K562 (cell line): ENCODE data around the gene GRM5. TPM values are rescaled to one million over a fixed set of nuclear protein-coding genes. Genes with fewer than 3 reads are reported as not detected.
"Not testable (repeated sequence)": the region's sequence is repeated elsewhere in the genome, so short reads cannot be mapped to it uniquely, and the experiment has no call there.

ENCODE experiments used
- ATAC-seq: fragments of 200-7000 bp; cut with Tn5 transposase; 3 replicates; pipeline ENCODE4 v1.9.1; 2020; ENCODE audit warnings: moderate library complexity
- BruUV-seq: library from RNA; stranded (reverse); fragments of 400-500 nt; replicated peaks from 2 replicates; lab custom pipeline; 2021; lab: Mats Ljungman, UMichigan
- CTCF ChIA-PET: fragments of 300-600 bp; formaldehyde crosslinking; extraction: SDS; loops from one replicate; lab custom pipeline; 2021; ENCODE audit warnings: low intra/inter-chr PET ratio; lab: Yijun Ruan, JAX
- POLR2A ChIA-PET: fragments of 300-600, 350-650 bp; sonication (Branson Sonifier 250); formaldehyde crosslinking; extraction: SDS; loops from one replicate; lab custom pipeline; 2021; ENCODE audit warnings: antibody characterized with exemption, inconsistent platforms; lab: Yijun Ruan, JAX
- DNase-seq, 4 experiments: peaks; one replicate each; pipeline versions ENCODE4 v3.0.0 to v3.0.0-alpha.2; 2011 to 2018; ENCODE audit warnings: low spot score in 3 of 4, mixed read lengths in 3 of 4; ENCODE audit errors: extremely low read depth in 1 of 4
- FAIRE-seq: peaks from 2 replicates; lab custom pipeline; 2011; peaks lifted over from hg19 to GRCh38; lab: Jason Lieb, UNC
- H2AFZ ChIP-seq: 2 replicates; pipeline ENCODE4 v1.6.0; 2011; ENCODE audit warnings: low read depth, low read length, control low read depth, inconsistent platforms
- H3K27ac ChIP-seq: fragments of 200-600 bp; 3 replicates; pipeline ENCODE4 v1.8.0; 2011; ENCODE audit warnings: low read depth, mild to moderate bottlenecking, control low read depth, inconsistent platforms, low read length, moderate library complexity, mixed read lengths; ENCODE audit errors: extremely low read depth
- H3K27me3 ChIP-seq, 2 experiments: fragments of 300-600 bp in 1 of 2; 2 replicates in 1 of 2; 3 replicates in 1 of 2; pipeline versions ENCODE4 v1.6.0 to v1.8.0; 2011; ENCODE audit warnings: inconsistent platforms in 2 of 2, low read length in 2 of 2, mild to moderate bottlenecking in 1 of 2, mixed read lengths in 1 of 2, moderate library complexity in 1 of 2; ENCODE audit not compliant: control insufficient read depth in 2 of 2, insufficient read depth in 2 of 2
- H3K36me3 ChIP-seq: fragments of 300-600 bp; 3 replicates; pipeline ENCODE4 v1.8.0; 2011; ENCODE audit warnings: mild to moderate bottlenecking, low read length, inconsistent platforms; ENCODE audit not compliant: control insufficient read depth, insufficient read depth
- H3K4me1 ChIP-seq, 2 experiments: fragments of 200-600 bp in 1 of 2; replicated peaks in 1 of 2; 2 replicates in 1 of 2; 3 replicates in 1 of 2; pipeline versions ENCODE4 v1.5.1 to v1.8.0; 2011; ENCODE audit warnings: inconsistent platforms in 2 of 2, low read length in 2 of 2, mild to moderate bottlenecking in 1 of 2, mixed read lengths in 1 of 2, moderate library complexity in 1 of 2; ENCODE audit not compliant: control insufficient read depth in 2 of 2, insufficient read depth in 2 of 2
- H3K4me2 ChIP-seq: 2 replicates; pipeline ENCODE4 v1.6.1; 2011; ENCODE audit warnings: low read length, control low read depth, inconsistent platforms, mixed read lengths; ENCODE audit not compliant: insufficient read depth
- H3K4me3 ChIP-seq: fragments of 200-600 bp; sonication (generic), shearing (Covaris generic); 2 replicates; pipeline ENCODE4 v1.5.1; 2016; ENCODE audit warnings: control low read depth, inconsistent platforms
- H3K79me2 ChIP-seq: fragments of 200-600 bp; 3 replicates; pipeline ENCODE4 v1.8.0; 2011; ENCODE audit warnings: low read length, inconsistent platforms; ENCODE audit not compliant: control insufficient read depth, insufficient read depth
- H3K9ac ChIP-seq, 2 experiments: 2 replicates each; pipeline versions ENCODE4 v1.6.0 to v1.6.1; 2011; ENCODE audit warnings: low read depth in 2 of 2, low read length in 2 of 2, control low read depth in 1 of 2, inconsistent platforms in 1 of 2, mild to moderate bottlenecking in 1 of 2, mixed read lengths in 1 of 2; ENCODE audit not compliant: insufficient read depth in 1 of 2
- H3K9me1 ChIP-seq: one replicate; pipeline ENCODE4 v1.6.0; 2011; ENCODE audit warnings: inconsistent platforms, mild to moderate bottlenecking, low read length, moderate library complexity; ENCODE audit not compliant: control insufficient read depth, insufficient read depth
- H3K9me3 ChIP-seq: replicated peaks from 2 replicates; pipeline ENCODE4 v1.5.1; 2011; ENCODE audit warnings: low read depth, low read length, inconsistent platforms; ENCODE audit not compliant: control insufficient read depth, insufficient read depth
- H4K20me1 ChIP-seq: replicated peaks from 2 replicates; pipeline ENCODE4 v1.6.1; 2011; ENCODE audit warnings: low read length, inconsistent platforms, mixed read lengths; ENCODE audit not compliant: control insufficient read depth, insufficient read depth
- WGBS: fragments of 100-300 bp; shearing (Covaris generic); methylation state at CpG from one replicate; pipeline ENCODE4 v1.1.6; 2016; ENCODE audit warnings: low coverage, mixed read lengths; ENCODE audit not compliant: insufficient coverage; ENCODE audit errors: missing lambda C conversion rate; 5-methylcytosine and 5-hydroxymethylcytosine counted together
- in situ Hi-C: fragments of 300-500 bp; cut with MboI; formaldehyde crosslinking; loops from 4 replicates; pipeline ENCODE4 v1.15.0; 2018; ENCODE audit warnings: inconsistent platforms, mixed read lengths
- intact Hi-C: fragments of 100-400 bp; cut with micrococcal nuclease; formaldehyde crosslinking; loops from 2 replicates; pipeline ENCODE4 v1.14.2; 2022
- polyA plus RNA-seq, 8 experiments: library from polyadenylated mRNA; depleted of rRNA in 4 of 8; stranded (reverse) in 5 of 8; unstranded in 3 of 8; fragments of >200 nt; fragmentation: Nextera tagmentation in 2 of 8; fragmentation: Illumina TruSeq in 1 of 8; extraction: Ambion mirVana in 2 of 8; extraction: Trizol in 1 of 8; gene quantifications; 2 replicates each; pipeline versions ENCODE4 v1.2.1 to v1.2.3, GENCODE V29; 2011 to 2014; ENCODE audit warnings: inconsistent platforms in 1 of 8, missing spikeins in 1 of 8
- total RNA-seq, 7 experiments: library from RNA; depleted of rRNA in 6 of 7; stranded (reverse); fragments of >200 nt in 6 of 7; fragmentation: Illumina TruSeq in 2 of 7; extraction: Trizol in 2 of 7; gene quantifications; 2 replicates each; pipeline versions ENCODE4 v1.2.1 to v1.2.3, GENCODE V29; 2011 to 2021; ENCODE audit warnings: low replicate concordance in 1 of 7

Gene GRM5
- total and polyA plus RNA-seq, 9 of the 15 experiments (the other 6 are each of a cell fraction or from before 2014, with no cell fraction given) = not detected

- H3K4me3 ChIP-seq, BruUV-seq, ATAC-seq, H3K36me3 ChIP-seq, H3K27me3 ChIP-seq, H3K27ac ChIP-seq, H3K79me2 ChIP-seq, H2AFZ ChIP-seq, DNase-seq, in situ Hi-C loops, H3K4me1 ChIP-seq, CTCF ChIA-PET, POLR2A ChIA-PET, H3K9me3 ChIP-seq, H4K20me1 ChIP-seq, intact Hi-C loops, H3K9me1 ChIP-seq, H3K9ac ChIP-seq, H3K4me2 ChIP-seq: not testable (repeated sequence)
- peak; percentile 37 for FAIRE-seq
- 3% methylated on average over 2 of the region's 2 CpGs for WGBS
Measured at GRCh38 chr11:89093806-89094205, 28.0 kb upstream of the GRM5 start.

GRCh38 chr11:89084951-89085350 lies 19.2 kb upstream of the GRM5 start:
- POLR2A ChIA-PET, H3K27ac ChIP-seq, intact Hi-C loops, CTCF ChIA-PET, H3K79me2 ChIP-seq, DNase-seq, H3K9me1 ChIP-seq, H3K4me3 ChIP-seq, H3K4me1 ChIP-seq, H3K4me2 ChIP-seq, H3K9ac ChIP-seq, H2AFZ ChIP-seq, H3K36me3 ChIP-seq, BruUV-seq, in situ Hi-C loops, ATAC-seq, H3K27me3 ChIP-seq, H4K20me1 ChIP-seq, H3K9me3 ChIP-seq, FAIRE-seq: not testable (repeated sequence)
- 4% methylated on average over 3 of the region's 3 CpGs for WGBS

- in situ Hi-C loops, ATAC-seq, H3K4me2 ChIP-seq, BruUV-seq, H3K4me1 ChIP-seq, H3K9me3 ChIP-seq, POLR2A ChIA-PET, H3K27ac ChIP-seq, CTCF ChIA-PET, H3K9ac ChIP-seq, FAIRE-seq, H3K36me3 ChIP-seq, H3K4me3 ChIP-seq, H4K20me1 ChIP-seq, H3K79me2 ChIP-seq, DNase-seq, H3K27me3 ChIP-seq, H3K9me1 ChIP-seq, H2AFZ ChIP-seq, intact Hi-C loops: not testable (repeated sequence)
- 0% methylated on average over 1 of the region's 1 CpG for WGBS
Measured at GRCh38 chr11:89070911-89071310, 5.1 kb upstream of the GRM5 start.
